ENCODE measurements around the gene THTPA.
A peak's percentile ranks its signal among the peaks of the same experiment; 100 is the strongest.

The THTPA gene

GRCh38 chr14:23558346-23559009 lies 2.4 kb downstream of the THTPA start:
- H3K27ac ChIP-seq (replicated peaks): no peak overlapping the region
- DNase-seq (ENCODE audit: low read depth in 1 of 2, low spot score in 1 of 2): no peak
- TF ChIP-seq, protein P1, sequence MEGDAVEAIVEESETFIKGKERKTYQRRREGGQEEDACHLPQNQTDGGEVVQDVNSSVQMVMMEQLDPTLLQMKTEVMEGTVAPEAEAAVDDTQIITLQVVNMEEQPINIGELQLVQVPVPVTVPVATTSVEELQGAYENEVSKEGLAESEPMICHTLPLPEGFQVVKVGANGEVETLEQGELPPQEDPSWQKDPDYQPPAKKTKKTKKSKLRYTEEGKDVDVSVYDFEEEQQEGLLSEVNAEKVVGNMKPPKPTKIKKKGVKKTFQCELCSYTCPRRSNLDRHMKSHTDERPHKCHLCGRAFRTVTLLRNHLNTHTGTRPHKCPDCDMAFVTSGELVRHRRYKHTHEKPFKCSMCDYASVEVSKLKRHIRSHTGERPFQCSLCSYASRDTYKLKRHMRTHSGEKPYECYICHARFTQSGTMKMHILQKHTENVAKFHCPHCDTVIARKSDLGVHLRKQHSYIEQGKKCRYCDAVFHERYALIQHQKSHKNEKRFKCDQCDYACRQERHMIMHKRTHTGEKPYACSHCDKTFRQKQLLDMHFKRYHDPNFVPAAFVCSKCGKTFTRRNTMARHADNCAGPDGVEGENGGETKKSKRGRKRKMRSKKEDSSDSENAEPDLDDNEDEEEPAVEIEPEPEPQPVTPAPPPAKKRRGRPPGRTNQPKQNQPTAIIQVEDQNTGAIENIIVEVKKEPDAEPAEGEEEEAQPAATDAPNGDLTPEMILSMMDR (IDR thresholded peaks at IDR 0.05; ENCODE audit: insufficient read depth, low read length): no peak
- TF ChIP-seq GABPA (IDR thresholded peaks at IDR 0.05; ENCODE audit: low read depth): no peak
- TF ChIP-seq POLR2AphosphoS5 (IDR thresholded peaks at IDR 0.05; ENCODE audit: low read depth): no peak
- TF ChIP-seq, protein P2, sequence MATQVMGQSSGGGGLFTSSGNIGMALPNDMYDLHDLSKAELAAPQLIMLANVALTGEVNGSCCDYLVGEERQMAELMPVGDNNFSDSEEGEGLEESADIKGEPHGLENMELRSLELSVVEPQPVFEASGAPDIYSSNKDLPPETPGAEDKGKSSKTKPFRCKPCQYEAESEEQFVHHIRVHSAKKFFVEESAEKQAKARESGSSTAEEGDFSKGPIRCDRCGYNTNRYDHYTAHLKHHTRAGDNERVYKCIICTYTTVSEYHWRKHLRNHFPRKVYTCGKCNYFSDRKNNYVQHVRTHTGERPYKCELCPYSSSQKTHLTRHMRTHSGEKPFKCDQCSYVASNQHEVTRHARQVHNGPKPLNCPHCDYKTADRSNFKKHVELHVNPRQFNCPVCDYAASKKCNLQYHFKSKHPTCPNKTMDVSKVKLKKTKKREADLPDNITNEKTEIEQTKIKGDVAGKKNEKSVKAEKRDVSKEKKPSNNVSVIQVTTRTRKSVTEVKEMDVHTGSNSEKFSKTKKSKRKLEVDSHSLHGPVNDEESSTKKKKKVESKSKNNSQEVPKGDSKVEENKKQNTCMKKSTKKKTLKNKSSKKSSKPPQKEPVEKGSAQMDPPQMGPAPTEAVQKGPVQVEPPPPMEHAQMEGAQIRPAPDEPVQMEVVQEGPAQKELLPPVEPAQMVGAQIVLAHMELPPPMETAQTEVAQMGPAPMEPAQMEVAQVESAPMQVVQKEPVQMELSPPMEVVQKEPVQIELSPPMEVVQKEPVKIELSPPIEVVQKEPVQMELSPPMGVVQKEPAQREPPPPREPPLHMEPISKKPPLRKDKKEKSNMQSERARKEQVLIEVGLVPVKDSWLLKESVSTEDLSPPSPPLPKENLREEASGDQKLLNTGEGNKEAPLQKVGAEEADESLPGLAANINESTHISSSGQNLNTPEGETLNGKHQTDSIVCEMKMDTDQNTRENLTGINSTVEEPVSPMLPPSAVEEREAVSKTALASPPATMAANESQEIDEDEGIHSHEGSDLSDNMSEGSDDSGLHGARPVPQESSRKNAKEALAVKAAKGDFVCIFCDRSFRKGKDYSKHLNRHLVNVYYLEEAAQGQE (IDR thresholded peaks at IDR 0.05; ENCODE audit: insufficient replicate concordance, low read depth): no peak
- no peak for TF ChIP-seq SPI1 (IDR thresholded peaks at IDR 0.05; ENCODE audit: borderline replicate concordance, low read depth)
- H3K27me3 ChIP-seq (ENCODE audit: insufficient read depth, poor library complexity, severe bottlenecking): no peaks in the 10 kb centered on the region
- no peak overlapping the region for H3K4me3 ChIP-seq (replicated peaks; ENCODE audit: insufficient read depth, low read length)

GRCh38 chr14:23559010-23559925 lies 3.2 kb downstream of the THTPA start:
- no peak overlapping the region for H3K27ac ChIP-seq (replicated peaks)
- H3K27me3 ChIP-seq (ENCODE audit: insufficient read depth, poor library complexity, severe bottlenecking): no peaks in the 10 kb centered on the region
- TF ChIP-seq POLR2AphosphoS5 (IDR thresholded peaks at IDR 0.05; ENCODE audit: low read depth) (no peak), SPI1 (IDR thresholded peaks at IDR 0.05; ENCODE audit: borderline replicate concordance, low read depth) (no peak)
- TF ChIP-seq, protein P1 (IDR thresholded peaks at IDR 0.05; ENCODE audit: insufficient read depth, low read length): peak; percentile 89
- DNase-seq (ENCODE audit: low read depth in 1 of 2, low spot score in 1 of 2): peak in 1 of 2 experiments; percentile 62
- no peak overlapping the region for H3K4me3 ChIP-seq (replicated peaks; ENCODE audit: insufficient read depth, low read length)

DNA sequence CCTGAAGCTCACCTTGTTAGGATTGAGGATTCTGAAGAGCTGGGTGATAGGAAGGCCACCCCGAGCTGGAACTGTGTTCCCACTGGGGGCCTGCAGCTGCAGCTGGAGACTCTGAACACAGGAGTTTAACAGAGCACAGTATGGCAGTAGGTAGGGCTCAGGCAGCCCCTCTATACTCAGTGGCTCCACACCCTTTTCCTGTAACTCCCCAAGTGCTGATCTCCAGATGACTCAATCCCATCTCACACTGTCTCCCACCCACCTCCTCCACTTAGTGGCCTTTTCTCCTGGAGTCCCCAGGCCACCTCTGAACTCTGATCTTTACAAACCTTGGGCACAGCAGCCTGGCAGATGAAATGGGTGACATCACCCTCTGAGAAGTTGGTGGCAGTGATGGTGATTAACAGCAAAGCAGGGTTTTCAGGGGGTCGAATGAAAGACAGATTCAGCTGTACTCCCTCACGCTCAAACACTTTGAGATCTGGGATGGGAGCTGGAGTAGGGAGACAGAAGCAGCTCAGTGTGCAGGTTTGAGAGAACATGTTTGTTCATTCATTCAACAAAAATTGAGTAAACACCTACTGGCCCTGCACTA lies 4.0 kb downstream of the THTPA start:
- TF ChIP-seq GABPA (IDR thresholded peaks at IDR 0.05; ENCODE audit: low read depth): no peak
- TF ChIP-seq, protein P1 (IDR thresholded peaks at IDR 0.05; ENCODE audit: insufficient read depth, low read length): no peak
- no peak for TF ChIP-seq SPI1 (IDR thresholded peaks at IDR 0.05; ENCODE audit: borderline replicate concordance, low read depth)
- TF ChIP-seq, protein P2 (IDR thresholded peaks at IDR 0.05; ENCODE audit: insufficient replicate concordance, low read depth): no peak
- TF ChIP-seq POLR2AphosphoS5 (IDR thresholded peaks at IDR 0.05; ENCODE audit: low read depth): no peak
- Histone ChIP-seq H3K4me3 (replicated peaks; ENCODE audit: insufficient read depth, low read length) (no peak overlapping the region), H3K27me3 (ENCODE audit: insufficient read depth, poor library complexity, severe bottlenecking) (no peaks in the 10 kb centered on the region), H3K27ac (replicated peaks) (no peak overlapping the region)
- no peak for DNase-seq (ENCODE audit: low read depth in 1 of 2, low spot score in 1 of 2)
